A172 (cell line): Measurements from ENCODE around the gene FIGN. TPM values are rescaled to one million over a fixed set of nuclear protein-coding genes. Genes with fewer than 3 reads are reported as not detected.

Experiments
- DNase-seq: peaks from one replicate; pipeline ENCODE4 v3.0.0-alpha.2; 2015; ENCODE audit warnings: low spot score
- total RNA-seq: library from RNA; depleted of rRNA; stranded (reverse); fragments of >200 nt; shearing (Covaris generic); gene quantifications from 2 replicates; pipeline ENCODE4 v1.2.3, GENCODE V29; 2014

Gene FIGN
- total RNA-seq, 1 experiment from 2014 or later = 2.2 TPM

DNA sequence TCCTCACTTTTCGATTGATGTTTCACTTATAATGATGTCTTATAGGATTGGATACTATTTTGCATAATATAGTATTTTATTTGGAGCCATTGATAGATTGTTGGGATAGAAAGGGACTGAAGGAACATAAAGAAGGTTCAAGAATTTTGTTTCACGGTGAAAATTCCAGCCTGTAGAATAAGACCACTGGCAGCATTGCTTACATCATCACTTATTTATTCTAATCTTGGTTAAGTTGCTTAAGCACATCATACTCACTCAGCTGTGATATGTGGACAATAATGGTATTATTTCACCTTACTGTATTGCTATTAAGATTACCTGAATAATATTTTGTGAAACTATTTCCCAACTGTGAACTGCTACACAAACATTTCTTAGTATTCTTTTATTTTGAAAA lies 118.3 kb downstream of the FIGN start:
- no peak for DNase-seq

DNA sequence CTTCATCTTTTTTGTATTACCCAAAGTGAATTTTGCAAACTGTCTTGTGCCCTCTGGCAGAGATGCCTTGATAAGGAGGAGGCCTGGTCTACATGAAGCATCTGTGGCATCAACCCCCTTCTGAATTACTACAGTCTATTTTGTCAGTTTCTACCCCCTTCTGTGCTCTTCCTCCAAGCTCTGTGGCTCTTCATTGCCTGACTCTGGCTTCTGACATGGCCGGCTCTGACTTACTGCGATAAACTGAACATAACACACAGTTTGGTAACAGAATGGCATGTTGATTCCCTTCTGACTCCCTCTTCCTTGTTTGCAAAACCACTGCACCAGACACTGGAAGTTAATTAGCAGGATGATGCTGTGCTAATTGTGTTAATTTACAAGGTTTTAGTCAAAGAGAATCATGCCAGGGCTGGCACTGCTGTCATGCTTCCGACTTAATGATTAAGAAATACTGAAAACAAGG lies 122.5 kb downstream of the FIGN start:
- DNase-seq = no peak

DNA sequence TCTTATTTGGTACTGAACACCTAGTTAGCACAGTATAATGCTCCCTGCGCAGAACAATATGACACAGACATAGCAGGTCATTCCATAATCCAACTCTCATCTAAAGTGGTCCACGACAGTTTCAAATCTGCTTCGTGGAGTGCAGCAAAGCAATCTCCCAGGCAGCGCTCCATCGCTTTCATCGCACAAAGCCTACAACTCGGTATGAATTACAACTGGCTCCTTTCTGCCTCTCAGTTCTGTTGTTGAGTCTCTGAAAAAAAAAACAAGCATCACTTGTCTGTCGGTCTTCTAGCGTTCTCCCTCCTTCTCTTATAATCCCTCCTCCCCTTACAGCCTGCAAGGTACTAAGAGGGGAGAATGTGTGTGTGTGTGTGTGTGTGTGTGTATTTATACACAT lies 123.5 kb downstream of the FIGN start:
- no peak for DNase-seq

DNA sequence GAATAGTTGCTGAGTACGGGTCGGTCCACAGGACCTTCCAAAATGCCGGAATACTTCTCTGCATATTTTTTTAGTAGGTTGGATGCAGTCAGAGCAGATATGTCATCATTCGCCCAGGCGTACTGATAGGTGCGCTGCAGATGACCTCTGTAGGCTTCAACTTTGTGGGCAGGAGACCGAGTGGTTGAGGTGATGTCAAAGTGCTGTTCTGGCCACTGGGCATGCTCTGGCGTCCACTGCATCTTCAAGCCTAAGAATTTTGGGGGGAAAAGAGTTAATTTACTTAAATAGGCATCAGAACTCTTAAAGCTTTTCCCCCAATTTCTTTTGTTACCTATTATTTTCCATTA lies 124.3 kb downstream of the FIGN start:
- no peak for DNase-seq

DNA sequence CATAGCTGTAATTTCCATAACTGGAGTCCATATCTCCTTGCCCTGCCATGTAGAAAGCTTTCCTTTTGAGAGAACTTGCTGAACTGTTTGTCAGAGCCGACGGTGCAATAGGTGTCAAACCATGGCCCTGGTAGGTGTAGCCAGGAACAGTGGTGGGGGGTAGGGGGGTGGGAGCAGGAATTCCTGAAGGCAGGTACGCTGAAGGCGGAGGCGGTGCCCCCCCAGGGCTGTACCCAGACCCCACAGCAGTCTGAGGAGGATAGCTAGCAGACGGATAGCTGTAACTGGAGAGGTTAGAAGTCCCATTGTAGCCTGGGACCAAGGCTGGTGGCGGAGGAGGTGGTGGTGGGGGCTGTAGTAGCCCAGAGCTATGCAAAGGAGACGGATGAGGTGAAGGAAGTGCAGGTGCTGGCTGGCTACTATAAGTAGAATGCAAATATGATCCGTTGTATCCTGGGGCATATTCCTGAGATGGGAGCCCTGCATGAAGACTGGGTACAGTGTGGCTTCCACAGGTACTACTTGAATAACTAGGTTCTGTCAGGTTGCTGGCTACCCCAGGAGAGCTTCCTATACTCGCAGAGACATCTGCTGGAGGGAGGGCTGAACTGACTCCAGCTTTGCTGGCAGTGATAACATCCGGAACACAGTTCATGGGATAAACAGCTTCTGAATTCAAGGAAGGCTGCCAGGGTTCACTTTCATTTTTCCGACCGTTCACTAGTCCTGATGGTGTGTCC lies 124.8 kb downstream of the FIGN start:
- DNase-seq = peak; percentile 18

DNA sequence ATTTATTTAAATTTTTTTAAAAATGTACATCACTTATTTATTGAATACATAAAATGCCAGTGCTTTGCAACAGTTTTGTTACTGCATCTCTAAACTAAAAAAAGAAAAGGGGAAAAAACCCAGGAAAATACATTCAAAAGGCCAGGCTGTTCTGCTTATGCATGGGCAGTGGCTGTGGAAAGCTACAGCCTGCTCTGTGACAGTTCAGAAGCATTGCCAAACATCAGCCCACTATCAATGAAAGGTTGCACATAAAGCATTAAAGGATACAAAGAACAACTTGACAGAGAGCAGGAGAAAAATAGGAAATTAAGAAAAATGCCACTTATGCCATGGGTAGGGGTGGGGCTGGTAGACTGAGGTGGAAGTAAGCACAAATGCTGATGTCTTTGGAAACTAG lies 128.2 kb downstream of the FIGN start:
- DNase-seq = no peak

DNA sequence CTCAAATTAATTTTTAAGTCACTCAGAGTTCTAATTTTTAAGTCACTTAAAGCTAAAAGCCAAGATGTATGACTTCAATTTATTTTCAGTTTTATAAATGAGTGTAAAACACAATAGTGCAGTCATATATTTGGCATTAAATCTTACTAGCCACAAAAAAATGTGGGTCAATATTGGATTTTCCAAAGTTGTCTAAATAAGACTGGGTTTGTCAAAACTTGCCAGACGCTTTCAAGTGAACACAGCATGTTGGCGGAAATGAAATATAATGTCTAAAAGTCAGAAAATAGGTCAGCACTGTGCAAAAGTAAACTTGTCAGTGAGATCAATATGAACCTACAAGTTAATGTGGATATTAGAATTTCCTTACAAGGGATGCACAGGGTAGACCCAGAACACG lies 128.9 kb downstream of the FIGN start:
- no peak for DNase-seq

DNA sequence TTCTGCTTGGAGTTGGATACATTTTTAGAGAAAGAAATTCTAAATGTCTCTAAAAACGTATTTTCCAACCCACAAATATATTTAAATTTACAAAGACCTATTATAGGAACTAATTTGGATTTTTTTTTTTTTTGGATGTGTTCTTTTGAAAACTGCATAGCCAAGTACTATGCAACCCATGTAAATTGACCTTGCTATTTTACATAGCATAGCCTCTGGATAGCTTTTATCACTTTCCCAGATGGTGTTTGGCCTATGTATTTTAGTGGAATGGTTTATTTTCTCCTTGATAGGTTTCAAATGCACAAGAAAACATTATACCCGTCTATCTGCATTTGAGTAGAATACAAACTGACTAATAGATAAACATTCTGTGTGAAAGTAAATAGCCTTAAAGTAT lies 130.0 kb downstream of the FIGN start:
- DNase-seq = no peak

DNA sequence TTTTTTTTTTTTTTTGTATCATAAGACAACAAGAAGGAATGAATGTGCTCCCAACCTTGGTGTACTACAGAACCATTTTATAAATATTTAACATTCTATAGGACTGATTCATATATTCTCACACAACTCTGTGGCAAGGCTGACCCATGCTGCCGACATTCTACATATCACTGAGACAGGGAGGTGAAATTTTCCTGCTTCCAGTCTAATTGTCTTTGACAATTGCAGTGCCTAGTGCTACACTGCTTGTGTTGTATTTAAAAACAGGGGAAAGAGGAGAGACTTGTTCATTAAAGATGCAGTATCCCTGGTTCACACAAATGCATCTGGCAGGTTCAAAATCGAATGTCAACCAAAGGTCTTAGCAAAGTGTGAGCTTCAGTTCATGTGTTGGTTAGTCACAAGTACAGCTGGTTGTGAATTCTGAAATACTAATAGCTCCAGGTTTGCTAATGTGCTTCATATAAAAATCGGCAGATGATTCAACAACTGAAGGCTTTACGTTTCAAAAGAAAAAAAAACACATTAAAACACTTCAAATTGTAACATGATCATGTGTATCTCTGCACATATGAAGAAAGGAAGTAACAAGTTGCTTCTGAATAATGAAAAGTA lies 130.8 kb downstream of the FIGN start:
- DNase-seq = peak; percentile 41

DNA sequence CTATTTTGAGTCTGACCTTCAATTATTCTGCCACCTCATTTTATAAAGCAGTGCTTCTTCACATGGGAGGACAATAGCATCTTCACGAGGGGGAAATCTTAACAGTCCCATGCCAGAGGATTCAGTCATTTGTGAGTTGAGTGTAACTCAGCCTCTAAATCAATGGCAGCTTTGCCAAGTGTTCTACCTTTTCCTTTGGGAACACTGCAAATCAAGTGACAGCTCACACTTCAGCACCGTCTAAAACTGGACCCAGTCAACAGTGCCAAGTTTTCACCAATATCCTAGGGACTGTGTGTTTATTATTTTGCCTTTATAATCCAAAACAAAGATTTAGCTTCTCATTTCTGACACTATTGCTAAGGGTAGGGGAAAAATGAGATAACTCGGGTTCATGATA lies 133.6 kb downstream of the FIGN start:
- DNase-seq = no peak

DNA sequence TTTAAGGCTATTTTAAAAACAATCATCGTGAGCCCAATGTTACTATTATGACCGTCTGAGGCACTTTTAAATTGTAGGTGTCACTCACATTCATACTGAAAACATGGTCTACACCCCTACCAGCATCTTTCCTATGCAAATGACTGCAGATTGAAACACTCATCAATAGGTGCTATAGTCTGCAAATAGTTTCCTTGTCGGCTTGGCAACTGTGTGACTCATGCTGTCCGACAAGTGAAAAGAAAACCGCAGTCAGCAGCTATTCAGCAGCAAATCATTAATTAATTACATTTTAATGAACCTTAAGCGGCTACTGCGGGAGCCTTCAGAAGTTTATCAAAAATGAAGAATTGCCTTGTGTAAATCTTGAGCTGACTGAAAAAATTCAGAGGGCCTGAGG lies 134.4 kb downstream of the FIGN start:
- DNase-seq = peak; percentile 42

DNA sequence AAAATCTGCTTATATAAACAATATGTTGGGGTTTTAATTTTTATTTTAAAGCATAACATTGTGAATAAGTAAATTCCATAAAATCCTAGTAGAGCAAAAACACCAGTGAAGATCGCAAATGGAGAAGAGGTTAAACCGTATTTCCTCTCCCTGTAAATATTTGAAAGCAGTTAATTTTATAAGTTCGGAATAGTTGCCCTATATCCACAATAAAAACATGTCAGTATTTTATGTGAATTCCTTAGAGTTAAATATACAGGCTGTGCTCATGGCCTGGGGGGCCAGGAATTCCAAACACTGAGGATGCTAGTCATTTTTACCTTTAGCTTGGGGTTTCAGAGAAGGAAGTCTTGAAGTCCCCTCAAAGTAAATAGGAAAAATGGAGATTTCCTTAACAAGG lies 135.0 kb downstream of the FIGN start:
- DNase-seq = no peak

DNA sequence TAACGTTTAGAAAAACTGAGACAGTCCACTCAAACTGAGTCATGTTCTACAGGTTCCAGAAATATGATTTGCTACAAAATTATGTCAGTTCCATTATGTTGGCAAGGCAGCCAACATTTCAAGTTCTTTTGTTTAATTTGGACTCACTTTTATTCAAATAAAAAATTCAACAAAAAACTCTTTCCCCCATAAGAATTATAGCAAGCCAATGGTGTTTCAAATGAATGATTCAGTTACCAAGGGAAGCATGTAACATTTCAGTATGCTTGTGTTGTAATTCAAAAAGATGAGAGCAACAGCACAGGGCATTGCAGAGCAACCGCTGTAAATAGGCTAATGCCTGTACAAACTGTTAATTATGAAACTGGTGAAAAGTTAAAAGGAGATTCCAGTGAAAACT lies 140.8 kb downstream of the FIGN start:
- DNase-seq = no peak

DNA sequence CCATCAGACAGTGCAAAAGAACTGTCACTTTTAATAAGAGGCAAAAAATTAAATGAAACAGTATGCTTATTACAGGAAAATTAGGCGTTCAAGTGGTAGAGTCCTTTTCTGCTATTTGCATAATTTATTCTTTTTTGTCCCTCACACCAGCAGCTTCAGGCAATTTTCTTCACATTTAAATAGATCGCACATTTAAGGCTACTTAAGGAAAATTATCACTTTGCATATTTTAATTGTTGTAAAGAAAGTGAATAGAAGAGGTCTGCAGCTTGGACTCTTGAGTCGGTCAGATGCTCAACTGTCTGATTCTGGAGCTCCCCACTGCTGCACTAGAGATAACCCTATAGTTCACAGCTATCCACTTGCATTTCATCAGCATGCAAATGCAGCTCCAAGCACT lies 141.3 kb downstream of the FIGN start:
- no peak for DNase-seq

DNA sequence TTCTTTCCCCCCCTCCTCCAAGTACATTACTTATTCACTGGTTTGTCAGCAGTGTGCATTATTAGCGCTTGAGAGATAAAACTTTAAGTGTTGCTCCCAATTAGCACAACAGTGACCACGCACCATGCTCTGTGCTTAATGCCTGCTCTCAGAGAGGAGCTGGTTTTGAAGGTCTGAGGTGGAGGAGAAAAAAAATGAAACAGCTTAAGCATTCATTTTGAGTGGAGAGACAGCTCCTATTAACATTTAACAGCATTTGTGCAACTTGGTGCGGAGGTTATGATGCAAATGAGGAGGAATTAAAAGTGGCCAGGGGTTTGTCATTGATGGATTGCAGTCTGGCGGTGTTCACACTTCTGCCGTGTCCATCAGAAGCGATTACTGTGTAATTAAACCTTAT lies 141.8 kb downstream of the FIGN start:
- DNase-seq = no peak

DNA sequence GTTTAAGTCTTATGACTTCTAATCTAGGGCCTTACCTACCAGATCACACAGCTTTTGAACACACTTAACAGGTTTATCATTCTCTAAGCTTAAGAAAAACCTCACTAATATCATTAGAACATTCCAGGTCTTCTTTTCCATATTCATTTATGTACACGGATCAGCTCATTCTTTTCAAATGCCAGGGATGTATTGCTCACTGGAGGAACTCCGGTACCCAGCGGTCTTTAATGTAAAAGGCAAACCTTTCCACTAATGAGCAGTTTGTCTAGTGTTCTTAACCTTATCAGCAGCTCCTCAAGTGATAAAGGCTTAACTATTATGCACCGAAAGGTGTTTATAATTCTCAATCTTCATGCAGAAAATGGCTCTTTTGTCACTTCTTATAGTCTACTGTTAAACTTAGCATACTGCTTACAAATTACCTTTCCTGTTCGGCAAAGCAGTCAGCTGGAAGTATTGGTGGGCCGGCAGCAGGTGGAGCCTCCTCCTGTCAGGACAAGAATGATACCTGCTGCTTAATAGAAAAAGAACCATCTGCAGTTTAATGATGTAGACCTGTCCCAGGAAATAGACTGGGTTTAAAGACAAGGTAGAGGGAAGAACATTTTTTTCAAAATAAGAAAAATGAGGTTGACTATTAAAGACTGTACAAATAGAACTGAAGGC lies 142.7 kb downstream of the FIGN start:
- no peak for DNase-seq

DNA sequence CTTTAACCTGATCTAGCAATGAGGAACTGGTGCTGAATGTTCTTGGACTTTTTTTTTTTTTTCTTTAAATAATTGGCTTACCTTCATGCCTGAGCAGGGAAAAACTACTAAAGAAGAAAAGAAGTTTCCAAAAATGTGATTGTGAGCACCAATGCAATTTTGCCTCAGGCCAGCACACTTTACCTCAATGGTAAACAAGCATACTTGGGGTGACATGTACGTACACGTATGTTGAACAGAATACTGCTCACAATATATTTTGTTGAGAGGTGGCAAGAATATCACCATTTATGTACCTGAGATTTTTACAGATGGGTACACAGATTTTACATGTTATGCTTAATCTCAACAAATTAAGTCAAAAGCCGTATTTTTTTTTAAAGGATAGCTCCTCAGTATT lies 144.3 kb downstream of the FIGN start:
- DNase-seq = no peak

DNA sequence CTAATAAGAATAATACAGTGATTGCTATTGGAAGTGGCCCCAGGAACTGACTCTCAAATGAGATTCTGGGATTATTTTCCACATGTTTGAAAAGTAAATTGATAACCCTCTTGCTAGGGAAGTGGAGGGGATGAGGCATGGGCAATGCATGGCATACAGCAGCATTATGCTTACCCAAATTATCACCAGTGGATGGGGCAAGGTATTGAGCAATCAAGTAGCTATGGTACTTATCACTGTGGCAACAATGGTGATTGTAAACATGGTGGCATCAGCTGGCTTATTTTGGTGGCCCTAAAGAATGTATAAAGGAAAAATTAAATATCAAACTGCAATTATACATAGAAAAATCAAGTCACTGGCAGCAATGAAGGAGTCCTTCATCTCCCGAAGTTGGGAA lies 155.1 kb downstream of the FIGN start:
- no peak for DNase-seq

DNA sequence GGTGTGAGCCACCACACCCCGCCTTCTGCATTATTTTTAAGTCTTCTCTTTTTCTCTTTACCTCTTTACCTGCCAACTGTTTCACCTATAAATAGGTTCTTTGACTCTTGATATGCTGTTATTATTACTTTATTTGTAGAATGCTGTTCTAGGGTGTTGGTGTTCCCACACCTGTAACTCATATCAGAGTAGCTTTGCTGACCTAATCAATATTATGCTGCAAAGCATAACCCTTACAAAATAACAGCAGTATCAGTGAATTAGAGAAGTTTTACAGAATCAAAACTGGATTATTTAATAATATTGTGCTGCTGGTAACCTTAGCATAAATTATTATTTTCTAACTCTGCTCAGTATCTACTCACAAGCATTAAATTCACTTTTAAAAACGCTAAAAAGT lies 161.5 kb downstream of the FIGN start:
- DNase-seq = no peak

DNA sequence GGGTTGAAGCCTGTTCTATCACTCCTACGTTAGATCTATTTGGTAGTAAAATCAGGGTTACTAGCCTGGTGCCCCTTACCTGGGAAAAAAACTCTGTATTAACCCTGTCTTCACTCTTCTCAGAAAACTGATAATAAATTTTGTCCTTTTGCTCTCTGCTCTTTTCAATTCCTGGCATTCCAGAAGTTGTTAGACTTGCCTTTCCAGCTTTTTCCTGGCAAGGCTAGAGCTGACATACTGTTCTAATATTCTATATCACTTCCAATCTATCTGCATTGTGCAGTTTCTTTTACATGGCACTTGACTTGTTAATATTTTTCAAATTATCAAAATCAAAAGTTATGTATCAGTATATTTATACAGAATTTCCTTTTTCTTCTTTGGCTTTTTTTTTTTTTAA lies 162.2 kb downstream of the FIGN start:
- no peak for DNase-seq

DNA sequence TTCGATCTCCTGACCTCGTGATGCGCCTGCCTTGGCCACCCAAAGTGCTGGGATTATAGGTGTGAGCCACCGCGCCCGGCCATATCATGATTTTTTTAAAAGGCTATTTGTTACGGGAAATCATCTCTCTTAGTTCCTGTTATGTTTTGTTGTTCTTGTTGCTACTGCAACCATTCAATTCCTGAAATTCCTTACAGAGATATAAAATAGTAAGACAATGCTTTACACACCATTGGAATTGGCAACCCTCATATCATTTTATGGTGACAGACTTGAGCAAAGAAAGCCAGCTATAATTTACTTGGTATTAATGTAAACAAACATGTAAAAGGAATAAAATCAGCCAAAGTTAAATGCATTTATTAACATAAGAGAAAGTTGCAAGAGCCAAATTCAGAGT lies 163.0 kb downstream of the FIGN start:
- DNase-seq = no peak

DNA sequence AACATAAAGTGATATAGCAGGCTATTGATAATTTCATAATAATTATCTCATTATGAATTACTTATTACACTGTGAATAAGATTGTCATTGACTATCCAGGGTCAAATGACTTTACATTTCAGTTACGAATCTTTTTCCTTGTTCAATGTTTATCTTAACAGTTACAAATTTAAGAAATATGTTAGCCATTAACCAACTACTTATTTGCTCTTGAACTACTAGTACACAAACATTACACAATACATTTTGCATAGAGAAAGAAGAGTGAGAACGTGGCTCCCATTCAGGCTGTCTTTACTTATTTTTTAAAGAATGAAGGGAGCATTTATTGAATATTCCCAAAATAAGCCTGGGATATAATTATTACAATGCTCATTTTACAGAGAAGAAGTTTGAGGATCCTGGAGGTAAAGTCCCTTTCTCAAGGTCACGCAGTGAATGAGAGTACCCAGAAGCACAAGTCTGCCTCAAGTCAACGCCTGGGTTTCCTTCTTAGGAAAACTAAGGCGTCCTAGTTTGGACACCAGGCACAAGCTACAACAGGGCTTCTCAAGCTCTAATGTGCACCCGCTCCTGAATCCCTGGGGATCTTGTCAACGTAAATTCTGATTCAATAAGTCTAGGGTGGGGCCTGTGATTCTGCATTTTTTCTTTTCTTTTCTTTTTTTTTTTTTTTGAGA lies 164.2 kb downstream of the FIGN start:
- no peak for DNase-seq

DNA sequence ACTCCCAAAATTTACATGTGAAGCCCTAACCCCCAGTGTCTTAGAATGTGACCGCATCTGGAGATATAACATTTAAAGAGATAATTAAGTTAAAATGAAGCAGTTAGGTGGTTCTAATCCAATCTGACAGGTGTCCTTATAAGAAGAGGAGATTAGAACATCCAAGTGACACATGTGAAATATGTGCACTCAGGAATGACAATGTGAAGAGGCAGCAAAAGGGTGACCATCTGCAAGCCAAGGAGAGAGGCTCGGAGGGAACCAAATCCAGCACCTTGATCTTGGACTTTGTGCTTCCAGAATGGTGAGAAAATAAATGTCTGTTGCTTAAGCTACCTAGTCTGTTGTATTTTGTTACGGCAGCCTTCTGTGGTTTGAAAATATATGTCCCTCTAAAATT lies 165.4 kb downstream of the FIGN start:
- DNase-seq = no peak
